NCI-H345 treated with DMSO at 0.1 percent for 48 hours (cell line): ENCODE measurements around the gene SP110.
"Not testable (repeated sequence)": the region's sequence is repeated elsewhere in the genome, so short reads cannot be mapped to it uniquely, and the experiment has no call there.

Source experiments
- DNase-seq: peaks from one replicate; lab custom pipeline; 2025; ENCODE audit not compliant: unreplicated experiment; lab: John Stamatoyannopoulos, UW

The SP110 gene

DNA sequence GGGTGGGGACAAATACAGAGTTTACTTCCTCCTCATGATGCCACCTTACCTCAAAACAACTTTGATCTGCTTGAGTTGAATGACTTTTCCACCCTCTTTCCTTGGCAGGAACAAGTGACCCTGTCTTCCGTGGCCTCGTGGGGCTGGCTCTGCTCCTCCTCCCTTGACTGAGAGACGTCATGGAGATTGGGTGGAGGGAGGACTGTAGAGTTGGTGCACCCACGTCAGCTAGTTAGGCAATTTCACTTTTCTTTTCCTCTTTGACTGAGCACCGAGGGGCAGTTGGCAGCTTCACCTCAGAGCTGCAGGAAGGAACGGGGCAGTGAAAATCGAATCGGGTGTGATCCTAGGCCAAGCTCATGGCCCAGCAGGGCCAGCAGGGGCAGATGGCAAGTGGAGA lies 5.7 kb upstream of the SP110 start, which contains the start of gene SP140:
SP140 (plus strand) TSS at position 251 of the 400 bp plus-strand sequence; CDS start at position 360, 109 bp downstream.
- no peak for DNase-seq

DNA sequence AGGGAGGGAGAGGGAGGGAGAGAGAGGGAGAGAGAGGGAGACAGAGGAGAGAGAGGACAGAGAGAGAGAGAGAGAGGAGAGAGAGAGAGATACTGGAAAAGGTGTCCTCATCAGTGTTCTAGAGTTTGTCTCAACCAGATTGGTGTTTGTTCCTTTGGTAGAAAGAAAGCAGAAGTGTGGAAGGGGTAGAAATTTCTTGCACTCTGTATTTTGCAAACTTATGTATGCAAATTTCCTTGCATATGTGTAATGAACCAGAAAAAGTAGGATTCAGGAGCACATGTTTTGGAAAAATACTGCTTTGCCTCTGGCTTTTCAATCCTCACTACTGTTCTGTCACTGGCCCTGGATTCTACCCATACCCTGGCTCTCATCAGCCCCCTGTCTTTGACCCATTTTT lies 4.7 kb upstream of the SP110 start:
- DNase-seq, result no peak

DNA sequence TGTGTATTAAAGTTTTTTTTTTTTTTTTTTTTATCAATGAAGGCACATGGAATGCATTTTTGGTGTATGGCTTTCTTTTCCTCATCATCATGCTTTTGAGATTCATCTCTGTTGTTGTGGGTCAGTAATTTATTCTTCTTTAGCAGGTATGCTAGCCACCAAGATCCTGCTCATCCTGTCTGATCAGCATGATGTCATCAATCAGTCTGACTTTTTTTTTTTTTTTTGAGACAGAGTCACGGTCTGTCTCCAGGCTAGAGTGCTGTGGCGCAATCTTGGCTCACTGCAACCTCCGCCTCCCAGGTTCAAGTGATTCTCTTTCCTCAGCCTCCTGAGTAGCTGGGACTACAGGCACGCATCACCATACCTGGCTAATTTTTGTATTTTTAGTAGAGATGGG lies 3.0 kb upstream of the SP110 start:
- DNase-seq, result not testable (repeated sequence)

DNA sequence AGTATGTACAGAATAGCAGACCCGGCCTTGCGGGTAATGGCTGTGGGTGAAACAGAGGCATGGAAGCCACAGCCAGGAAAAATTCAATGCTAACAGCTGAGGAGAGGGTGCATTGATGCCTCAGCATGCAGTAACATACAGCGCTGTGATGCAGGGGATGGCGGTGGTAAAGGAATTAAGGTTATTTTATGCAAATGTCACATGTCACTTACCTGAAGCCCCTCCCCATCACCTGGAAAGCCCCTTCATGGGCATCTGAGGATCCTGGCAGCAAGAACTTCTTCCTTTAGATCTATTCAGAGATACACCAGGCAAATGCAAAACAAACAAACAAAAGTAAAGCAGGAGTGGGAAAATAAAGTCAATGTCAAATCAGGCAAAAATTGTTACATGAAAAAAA lies 1.7 kb upstream of the SP110 start:
- no peak for DNase-seq

DNA sequence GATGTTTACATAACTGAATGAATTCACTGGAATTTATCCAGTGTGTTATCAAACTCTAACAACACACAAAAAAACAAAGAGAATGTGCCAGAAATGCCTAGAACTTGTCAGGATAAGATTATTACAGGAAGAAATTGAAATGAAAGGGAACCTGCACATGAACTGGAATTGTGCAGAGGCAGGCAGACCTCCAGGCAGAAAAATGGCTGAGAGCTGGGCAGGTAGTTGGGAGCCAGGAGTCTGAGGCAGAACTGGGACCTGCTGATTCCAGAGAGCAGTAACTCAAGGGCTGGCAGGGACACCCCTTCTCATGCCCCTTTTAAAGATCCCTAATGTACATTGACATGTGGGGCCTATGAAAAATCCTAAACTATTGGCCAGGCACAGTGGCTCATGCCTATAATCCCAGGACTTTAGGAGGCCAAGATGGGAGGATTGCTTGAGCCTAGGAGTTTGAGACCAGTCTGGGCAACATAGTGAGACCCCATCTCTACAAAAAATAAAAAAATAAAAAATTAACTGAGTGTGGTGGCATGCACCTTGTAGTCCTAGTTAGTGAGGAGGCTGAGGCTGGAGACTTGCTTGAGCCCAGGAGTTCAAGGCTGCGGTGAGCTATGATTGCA lies 674 bp upstream of the SP110 start:
- DNase-seq, result no peak

DNA sequence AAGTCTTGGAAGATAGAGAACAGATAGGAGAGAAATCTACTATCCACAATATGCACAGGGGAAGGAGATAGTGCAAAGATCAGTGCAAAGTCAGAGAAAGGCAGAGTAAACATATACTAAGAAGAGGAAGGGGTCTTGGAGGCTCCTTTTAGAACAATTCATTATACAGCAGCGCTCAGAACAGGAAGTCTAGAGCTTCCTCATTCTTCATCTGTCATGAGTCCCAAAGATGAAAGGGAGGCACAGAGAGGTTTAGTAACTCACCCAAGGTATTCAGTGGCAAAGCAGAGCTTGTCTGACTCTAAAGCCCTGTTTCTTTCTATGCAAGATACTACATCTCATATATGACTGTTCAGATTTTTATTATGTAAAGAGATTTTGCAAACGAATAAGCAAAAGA lies 1.4 kb downstream of the SP110 start:
- no peak for DNase-seq

DNA sequence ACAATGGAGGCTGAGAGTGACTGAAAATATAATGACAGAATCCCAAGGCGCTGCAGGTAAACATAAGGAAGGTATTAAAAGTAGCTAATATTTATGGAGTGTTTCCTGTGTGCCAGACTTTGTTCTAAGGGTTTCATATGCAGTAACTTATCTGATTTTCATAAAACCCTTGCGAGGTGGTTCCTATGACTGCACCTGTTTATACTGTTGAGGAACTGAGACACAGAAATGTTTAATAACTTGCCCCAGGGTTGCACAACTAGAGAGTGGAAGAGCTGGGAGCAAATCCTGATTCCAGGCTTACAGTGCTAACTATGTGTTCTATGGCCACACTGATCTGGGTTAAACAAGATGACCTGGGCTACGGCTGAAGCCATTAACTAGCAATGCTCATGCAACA lies 2.4 kb downstream of the SP110 start:
- DNase-seq, result no peak

DNA sequence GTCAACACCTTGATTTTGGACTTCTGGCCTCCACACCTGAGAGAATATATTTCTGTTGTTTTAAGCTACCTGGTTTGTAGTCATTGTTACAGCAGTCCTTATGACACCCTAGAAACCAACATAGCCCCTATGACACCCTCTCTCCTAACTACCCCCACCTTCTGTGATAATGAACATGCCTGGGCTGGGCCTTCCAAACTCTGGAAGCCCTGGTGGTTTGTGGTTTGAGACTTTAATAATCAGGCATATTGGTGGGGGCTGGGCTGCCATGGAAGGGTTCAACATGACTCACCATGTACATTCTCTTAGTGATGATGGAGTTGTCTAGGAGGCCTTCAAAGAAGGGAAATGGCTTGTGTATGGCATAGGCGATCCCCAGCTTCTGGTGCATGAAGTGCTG lies 3.3 kb downstream of the SP110 start:
- no peak for DNase-seq

DNA sequence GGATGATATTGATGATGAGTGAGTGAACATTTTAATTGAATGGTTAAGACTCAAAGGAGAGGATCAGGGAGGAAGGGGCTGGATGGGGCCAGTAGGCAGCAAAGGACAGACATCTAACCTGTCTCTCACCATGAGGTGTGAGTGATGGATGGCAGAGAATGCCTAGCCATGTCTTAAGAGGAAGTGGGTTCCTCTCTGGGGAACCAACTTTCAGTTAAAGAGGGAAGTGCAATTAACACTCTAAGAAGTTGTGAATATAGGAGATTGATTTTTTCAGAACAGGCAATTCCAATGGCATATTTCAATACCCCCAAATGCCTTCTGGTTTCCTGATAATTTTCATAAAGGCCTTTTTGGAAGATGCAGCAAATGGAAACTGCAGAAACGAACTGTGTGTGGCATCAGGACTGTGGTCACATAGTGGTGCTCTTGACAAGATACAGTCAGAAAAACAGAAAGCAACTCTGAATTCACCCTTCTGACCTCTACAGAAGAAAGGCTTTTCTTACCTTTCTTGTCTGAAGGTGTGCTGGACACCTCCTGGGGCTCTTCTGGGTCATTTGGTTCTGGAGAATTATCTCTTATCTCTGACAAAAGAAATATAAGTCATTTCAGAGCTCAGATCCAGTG lies 10.2 kb downstream of the SP110 start:
- DNase-seq, result no peak

DNA sequence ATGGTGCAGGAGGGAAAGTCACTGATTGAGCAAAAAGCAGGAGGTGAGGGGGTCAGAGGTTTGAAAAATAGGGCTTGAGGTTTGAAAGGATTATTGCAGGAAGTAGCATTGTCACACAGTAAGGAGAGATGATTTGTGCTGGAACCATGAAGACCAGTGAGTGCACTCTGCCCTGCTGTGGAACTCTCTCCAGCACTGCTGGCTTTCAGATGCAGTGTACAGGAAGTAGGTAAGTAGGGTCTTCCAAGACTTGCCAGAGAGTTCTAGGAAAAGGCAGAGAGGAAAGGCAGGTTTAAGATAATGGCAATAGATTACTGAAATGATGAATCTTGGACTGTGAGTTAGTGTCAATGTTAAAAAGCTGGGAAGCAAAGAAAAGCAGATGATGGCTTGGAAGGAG lies 11.2 kb downstream of the SP110 start:
- no peak for DNase-seq

DNA sequence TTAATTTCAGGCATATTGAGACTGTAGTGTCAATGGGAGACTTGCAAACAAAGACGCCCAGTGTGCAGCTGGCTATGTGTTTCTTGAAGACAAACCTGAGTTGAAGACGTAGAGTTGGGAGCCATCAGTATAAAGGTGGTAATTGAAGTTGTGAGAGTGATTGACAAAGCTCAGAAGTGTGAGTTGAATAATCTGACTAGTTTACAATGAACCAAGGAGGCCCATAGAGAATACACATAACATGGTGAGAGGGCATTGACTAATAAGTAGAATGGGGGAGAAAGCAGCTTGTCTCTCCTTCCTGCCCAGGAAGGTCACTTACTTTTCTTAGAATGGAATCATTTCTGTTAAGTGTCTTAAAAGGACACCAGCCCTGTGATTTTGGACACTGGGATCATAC lies 14.1 kb downstream of the SP110 start:
- no peak for DNase-seq

DNA sequence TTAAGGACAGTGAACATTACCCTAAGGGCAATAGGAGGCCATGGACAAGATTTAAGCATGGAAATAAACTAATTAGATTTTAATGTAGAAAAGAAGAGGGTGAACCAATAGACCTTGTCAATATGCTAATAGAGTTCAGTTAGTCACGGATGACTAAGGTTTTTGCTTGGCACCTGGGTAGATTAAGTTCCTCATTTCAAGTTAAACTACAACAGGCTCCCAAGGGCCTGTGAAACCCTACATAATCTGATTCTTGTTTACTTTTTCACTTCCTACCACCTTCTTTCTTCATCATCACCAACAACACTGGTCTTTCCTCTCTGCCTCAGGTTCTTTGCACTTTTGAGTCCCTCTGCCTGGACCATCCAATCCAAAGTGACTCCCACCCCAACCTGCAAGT lies 14.8 kb downstream of the SP110 start:
- no peak for DNase-seq

DNA sequence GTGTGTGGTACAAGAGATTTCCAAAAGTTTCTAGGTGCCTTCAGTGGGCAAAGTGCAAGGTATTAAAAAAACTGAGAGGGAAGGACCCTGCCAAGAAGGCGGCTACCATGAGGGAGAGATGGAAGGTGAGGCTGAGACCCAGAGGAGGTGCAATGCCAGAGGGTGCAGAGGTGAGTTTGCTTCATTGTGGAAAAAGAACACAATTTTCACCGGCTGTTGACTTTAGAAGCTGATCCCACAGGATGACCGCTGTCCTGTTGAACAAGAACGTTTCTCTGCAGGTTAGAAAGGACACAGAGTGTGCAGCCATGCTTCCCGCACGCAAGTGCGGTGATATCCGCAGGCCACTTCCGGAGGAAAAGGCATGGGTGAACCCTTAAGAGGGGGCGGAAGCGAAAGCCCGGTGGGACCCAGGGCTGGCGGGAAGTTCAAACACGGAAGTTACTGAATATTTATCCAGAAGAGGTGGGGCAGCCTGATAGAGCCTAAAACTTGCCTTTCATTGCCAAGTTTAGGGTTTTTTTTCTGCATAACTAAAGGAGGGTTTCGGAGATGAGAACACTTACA lies 16.6 kb downstream of the SP110 start:
- no peak for DNase-seq

DNA sequence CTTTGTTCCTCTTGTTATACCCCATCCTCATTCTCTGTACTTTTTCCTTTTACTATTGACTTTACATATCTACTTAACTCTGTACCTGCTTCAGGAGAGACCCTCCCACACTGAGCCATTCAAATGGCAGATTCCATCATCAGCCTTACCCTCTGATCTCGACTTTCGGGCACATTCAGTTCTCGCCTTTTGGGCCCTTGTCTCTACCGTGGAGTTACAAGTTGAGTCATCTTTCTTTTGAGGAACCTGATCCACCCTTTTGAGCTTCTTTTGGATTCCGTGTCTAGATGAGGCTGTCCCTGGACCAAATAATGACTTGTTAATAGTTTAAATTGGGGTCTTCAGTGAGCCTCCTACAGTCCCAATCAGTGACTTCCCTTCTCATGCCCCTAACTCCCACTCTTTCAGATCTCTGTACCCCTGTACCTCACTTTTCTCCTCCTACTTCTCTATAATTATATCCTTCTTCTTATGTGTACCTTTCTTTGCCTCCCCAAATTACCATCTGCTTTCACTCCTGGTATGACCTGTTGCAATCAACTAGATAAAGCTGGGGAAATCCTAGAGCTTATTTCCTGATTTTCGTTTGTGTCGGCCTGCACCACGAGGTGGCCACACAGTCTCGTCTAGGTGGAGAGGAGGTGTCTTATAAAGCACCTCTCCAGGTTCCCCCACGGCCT lies 17.2 kb downstream of the SP110 start:
- no peak for DNase-seq

DNA sequence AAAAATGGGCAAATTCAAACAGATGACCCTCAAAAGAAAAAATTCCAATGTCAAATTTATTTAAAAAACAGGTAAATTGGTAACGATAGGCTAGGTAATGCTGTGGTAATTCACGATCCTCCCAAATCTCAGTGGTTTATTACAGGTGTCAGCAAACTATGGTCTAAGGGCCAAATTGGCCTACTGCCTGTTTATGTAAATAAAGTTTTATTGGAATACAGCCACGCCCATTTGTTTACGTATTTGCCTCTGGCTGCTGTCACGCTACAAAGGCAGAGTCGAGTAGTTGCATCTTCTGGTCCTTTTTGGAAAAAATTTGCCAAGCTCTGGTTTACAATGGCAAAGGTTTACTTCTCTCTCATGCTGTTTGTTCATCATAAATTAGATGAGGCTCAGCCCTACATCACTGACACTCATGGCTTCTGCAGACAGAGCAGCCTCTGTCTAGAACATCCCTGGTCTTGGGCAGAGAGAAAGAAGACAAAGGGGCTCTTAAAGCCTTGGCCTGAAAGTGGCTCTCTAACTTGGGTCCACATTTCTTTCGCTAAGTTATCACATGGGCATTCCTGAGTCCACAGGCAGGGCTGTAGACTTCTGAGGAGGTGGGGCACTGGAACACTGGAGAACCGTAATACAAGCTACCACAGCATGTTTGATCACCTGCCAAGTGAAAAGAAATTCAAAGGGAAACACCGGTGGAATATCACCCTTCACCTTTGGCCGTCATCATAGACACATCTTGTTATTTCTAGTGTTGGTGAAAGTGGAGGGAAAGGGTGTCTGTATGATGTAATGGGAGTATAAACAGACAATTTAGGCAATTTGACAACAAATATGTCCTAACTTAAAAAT lies 34.8 kb downstream of the SP110 start:
- peak; percentile 32 for DNase-seq

DNA sequence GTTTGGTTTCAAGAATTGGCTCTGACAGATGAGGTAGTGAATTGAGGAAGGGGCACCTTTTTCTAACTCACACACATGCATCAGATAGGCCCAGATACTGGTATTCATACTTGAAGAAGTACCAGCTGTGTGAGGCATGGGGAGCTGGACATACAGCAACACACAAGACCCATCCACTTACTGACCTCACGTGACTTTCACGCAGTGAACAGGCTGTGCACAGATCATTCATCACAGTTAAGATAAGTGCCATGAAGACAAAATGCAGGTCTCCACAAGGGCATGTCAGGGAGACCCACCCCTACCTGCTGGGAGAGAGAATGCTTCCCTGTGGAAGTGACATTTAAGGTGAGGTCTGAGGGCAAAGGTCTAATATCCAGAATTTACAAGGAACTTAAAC lies 38.6 kb downstream of the SP110 start:
- DNase-seq, result no peak

DNA sequence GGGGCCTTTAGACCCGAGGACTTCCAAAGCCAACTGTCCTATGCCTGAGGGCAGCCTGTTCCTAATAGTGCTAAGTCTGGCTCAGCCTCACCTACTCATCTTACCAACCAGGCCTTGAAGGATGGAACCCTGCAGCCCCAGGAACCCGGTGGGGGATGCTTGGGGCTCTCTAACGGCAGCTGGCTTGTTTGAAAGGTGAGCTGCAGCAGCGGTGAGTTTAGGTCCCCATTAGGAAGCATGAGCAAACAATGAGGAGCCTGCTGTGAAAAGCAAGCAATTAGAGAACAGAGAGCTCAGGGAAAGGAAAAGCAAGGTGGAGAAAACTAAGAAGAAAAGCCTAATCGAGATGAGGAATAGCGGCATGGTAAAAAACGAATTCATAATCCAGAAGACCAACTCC lies 39.9 kb downstream of the SP110 start:
- no peak for DNase-seq

DNA sequence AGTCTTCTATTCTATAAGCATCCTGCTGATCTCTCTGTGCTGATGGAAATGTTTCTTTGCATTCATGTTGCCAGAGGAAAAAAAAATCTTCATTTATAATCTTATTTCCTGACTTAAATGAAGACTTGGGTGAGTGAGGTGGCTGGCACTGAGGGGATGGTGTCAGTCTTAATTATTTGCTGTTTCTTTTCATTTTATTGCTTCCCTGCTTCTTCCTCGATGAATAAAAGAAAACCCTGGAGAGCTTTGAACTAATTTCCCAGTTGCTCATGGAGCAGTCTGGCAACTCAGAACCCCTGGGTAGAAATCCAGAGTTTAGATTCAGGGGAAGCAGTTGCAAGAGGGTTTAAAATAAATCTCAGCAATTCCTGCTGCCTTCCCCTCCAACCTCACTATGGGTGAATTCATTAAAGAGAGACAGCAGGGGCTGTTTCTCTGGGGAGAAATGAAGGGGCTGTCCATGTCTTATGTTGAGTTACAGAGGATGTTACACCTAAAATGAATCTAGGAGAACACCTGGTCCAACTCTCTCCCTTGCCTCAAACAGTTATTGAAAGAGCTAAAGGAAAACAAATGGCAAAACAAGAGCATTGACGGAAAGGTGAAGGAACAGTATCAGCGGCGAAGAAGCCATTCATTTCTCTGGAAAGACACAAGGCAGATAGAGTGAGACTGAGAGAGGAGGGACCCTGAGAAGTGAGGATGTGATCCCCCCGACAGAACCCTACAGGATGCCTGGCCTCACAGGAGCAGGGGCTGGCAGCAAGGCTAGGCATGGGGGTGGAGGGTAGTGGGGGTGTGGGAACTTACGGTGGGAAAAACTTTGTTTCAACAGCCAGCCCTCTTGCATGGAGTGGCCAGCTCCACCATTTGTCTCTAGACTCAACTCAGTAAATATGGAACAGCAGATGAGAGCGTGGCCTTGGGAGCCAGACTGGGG lies 41.0 kb downstream of the SP110 start:
- no peak for DNase-seq

DNA sequence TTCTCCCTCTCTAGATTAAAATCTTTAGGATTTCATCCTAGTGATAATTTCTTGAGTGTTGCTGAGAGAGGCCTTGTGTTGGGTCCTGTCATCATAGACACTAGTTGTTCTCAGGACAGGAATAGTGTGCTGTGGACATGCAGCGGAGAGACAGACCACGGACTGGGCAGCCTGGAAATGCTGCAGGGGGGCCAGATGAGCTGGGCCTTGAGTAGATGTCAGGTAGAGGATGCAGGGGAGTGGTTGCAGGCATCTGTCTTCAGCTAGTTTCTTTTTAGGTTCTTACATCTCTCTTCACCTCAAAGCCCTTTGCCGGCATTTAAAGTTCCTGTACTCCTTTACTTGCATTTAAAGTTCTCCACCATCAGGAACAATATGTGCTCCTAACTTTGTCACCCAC lies 42.8 kb downstream of the SP110 start:
- DNase-seq, result no peak

DNA sequence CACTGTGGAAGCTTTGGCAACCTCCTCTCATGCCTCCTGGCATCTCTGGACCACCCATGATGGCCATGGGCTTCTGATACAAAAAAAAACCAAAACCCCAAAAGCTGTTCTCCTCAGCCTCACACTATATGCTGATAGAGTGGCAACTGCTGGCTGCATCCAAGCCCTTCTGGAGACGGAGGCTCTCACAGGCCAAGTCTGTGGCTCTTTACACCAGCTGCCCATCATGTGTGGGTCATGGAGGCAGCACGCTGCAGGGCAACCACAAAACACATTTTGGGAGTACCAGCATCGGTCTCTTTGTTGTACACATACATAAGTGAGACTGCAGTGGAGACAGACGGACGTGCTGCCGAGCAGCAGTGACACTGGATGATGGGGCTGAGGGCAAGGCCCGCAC lies 45.3 kb downstream of the SP110 start:
- no peak for DNase-seq
